Neural progenitor cell (in vitro differentiated cells): ENCODE results near the gene AKR1B1. TPM values are rescaled to one million over a fixed set of nuclear protein-coding genes. Genes with fewer than 3 reads are reported as not detected.

Experiments used
- DNase-seq: peaks from one replicate; pipeline ENCODE4 v3.0.0-alpha.2; 2016; ENCODE audit warnings: low spot score
- H2AFZ ChIP-seq: fragments of 200-600 bp; sonication (generic); replicated peaks from 2 replicates; pipeline ENCODE4 v1.6.1; 2016; ENCODE audit warnings: antibody characterized with exemption
- H3F3A ChIP-seq: fragments of 200-600 bp; sonication (generic); 2 replicates; pipeline ENCODE4 v1.6.1; 2016; ENCODE audit warnings: antibody characterized with exemption, low read depth
- H3K27ac ChIP-seq: fragments of 200-600 bp; sonication (generic); 2 replicates; pipeline ENCODE4 v1.5.1; 2016; ENCODE audit warnings: mild to moderate bottlenecking
- H3K27me3 ChIP-seq: fragments of 200-600 bp; sonication (generic); 2 replicates; pipeline ENCODE4 v1.6.1; 2016; ENCODE audit warnings: mild to moderate bottlenecking, moderate library complexity
- H3K36me3 ChIP-seq: fragments of 200-600 bp; sonication (generic); 2 replicates; pipeline ENCODE4 v1.5.1; 2016
- H3K4me1 ChIP-seq: fragments of 200-600 bp; sonication (generic); 2 replicates; pipeline ENCODE4 v1.6.1; 2016; ENCODE audit warnings: mixed run types
- H3K4me2 ChIP-seq: fragments of 200-600 bp; sonication (generic); 2 replicates; pipeline ENCODE4 v1.6.1; 2016
- H3K4me3 ChIP-seq: fragments of 200-600 bp; sonication (generic); 2 replicates; pipeline ENCODE4 v1.5.1; 2016
- H3K79me2 ChIP-seq: fragments of 200-600 bp; sonication (generic); 2 replicates; pipeline ENCODE4 v1.6.1; 2016; ENCODE audit warnings: low read depth
- H3K9ac ChIP-seq: fragments of 200-600 bp; sonication (generic); 2 replicates; pipeline ENCODE4 v1.6.1; 2016
- H3K9me3 ChIP-seq: fragments of 200-600 bp; sonication (generic); 2 replicates; pipeline ENCODE4 v1.5.1; 2016; ENCODE audit warnings: low read depth
- H4K20me1 ChIP-seq: fragments of 200-600 bp; sonication (generic); 2 replicates; pipeline ENCODE4 v1.6.1; 2016; ENCODE audit warnings: low read depth
- H3K27ac Mint-ChIP-seq: 3 replicates; pipeline ENCODE4 v1.8.0; 2021; ENCODE audit warnings: mixed read lengths
- H3K27me3 Mint-ChIP-seq: 2 replicates; pipeline ENCODE4 v1.8.0; 2022; ENCODE audit warnings: low read depth, mild to moderate bottlenecking, inconsistent platforms, moderate library complexity, mixed read lengths; ENCODE audit not compliant: insufficient read depth
- H3K36me3 Mint-ChIP-seq: 3 replicates; pipeline ENCODE4 v1.8.0; 2021; ENCODE audit warnings: mixed read lengths
- H3K4me1 Mint-ChIP-seq: 3 replicates; pipeline ENCODE4 v1.8.0; 2021; ENCODE audit warnings: mixed read lengths
- H3K4me3 Mint-ChIP-seq: 3 replicates; pipeline ENCODE4 v1.8.0; 2021; ENCODE audit warnings: mild to moderate bottlenecking, moderate library complexity, mixed read lengths
- H3K9me3 Mint-ChIP-seq: 3 replicates; pipeline ENCODE4 v1.8.0; 2020; ENCODE audit warnings: mixed read lengths
- EZH2 ChIP-seq: fragments of 200-600 bp; sonication (generic); IDR thresholded peaks from 2 replicates; pipeline ENCODE4 v1.6.1; 2017; ENCODE audit warnings: antibody characterized with exemption, mild to moderate bottlenecking, moderate library complexity
- EZH2phosphoT487 ChIP-seq: fragments of 200-600 bp; sonication (generic); IDR thresholded peaks from 2 replicates; pipeline ENCODE4 v1.6.1; 2017; ENCODE audit warnings: antibody characterized with exemption
- total RNA-seq: library from RNA; depleted of rRNA; stranded (reverse); fragments of >200 nt; gene quantifications from 2 replicates; pipeline ENCODE4 v1.2.3, GENCODE V29; 2015; ENCODE audit warnings: low replicate concordance
- TF ChIP-seq, protein P1 (sequence below): fragments of 200-600 bp; sonication (generic); IDR thresholded peaks from 2 replicates; pipeline ENCODE4 v1.5.1; 2017; ENCODE audit warnings: antibody characterized with exemption, mild to moderate bottlenecking

The AKR1B1 gene
- total RNA-seq, 1 donor from 2014 or later = 105 TPM

DNA sequence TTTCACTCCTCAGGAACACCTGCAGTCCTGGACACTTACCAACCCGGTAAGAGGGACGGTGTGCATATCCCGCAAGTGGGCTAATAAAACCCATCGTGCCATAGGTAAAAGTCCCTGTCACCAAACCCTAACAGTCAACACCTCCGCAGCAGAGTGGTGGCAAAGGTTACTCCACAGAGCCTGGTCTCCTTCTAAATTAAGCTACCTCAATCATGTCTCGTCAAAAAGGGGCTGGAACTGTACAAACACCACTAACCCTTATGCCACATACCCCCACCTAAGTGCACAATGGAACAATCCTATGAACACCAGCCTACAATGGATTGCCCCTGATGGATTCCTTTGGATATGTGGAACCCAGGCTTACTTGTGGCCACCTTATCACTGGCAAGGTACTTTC lies 9.6 kb upstream of the AKR1B1 start:
- Histone ChIP-seq H3K27me3 (no peaks in the 10 kb centered on the region), H3F3A (no peaks in the 10 kb centered on the region), H2AFZ (no peak overlapping the region), H3K4me3 (no peak overlapping the region), H3K36me3 (no peaks in the 10 kb centered on the region), H3K4me2 (no peak overlapping the region), H3K79me2 (no peaks in the 10 kb centered on the region), H3K4me1 (no peaks in the 10 kb centered on the region), H3K27ac (no peak overlapping the region), H3K9me3 (no peaks in the 10 kb centered on the region), H3K9ac (no peak overlapping the region), H4K20me1 (no peaks in the 10 kb centered on the region)
- H3K27me3 Mint-ChIP-seq = peaks cover 9% of the 10 kb centered on the region
- no peak for TF ChIP-seq EZH2phosphoT487
- no peak for TF ChIP-seq EZH2
- TF ChIP-seq, protein P1, sequence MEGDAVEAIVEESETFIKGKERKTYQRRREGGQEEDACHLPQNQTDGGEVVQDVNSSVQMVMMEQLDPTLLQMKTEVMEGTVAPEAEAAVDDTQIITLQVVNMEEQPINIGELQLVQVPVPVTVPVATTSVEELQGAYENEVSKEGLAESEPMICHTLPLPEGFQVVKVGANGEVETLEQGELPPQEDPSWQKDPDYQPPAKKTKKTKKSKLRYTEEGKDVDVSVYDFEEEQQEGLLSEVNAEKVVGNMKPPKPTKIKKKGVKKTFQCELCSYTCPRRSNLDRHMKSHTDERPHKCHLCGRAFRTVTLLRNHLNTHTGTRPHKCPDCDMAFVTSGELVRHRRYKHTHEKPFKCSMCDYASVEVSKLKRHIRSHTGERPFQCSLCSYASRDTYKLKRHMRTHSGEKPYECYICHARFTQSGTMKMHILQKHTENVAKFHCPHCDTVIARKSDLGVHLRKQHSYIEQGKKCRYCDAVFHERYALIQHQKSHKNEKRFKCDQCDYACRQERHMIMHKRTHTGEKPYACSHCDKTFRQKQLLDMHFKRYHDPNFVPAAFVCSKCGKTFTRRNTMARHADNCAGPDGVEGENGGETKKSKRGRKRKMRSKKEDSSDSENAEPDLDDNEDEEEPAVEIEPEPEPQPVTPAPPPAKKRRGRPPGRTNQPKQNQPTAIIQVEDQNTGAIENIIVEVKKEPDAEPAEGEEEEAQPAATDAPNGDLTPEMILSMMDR = no peak
- H3K9me3 Mint-ChIP-seq = peaks cover 22% of the 10 kb centered on the region
- no peak for DNase-seq
- H3K27ac Mint-ChIP-seq = no peak overlapping the region
- no peaks in the 10 kb centered on the region for H3K4me1 Mint-ChIP-seq
- peaks cover 4% of the 10 kb centered on the region for H3K36me3 Mint-ChIP-seq
- H3K4me3 Mint-ChIP-seq = no peak overlapping the region

- H3K79me2 ChIP-seq = no peaks in the 10 kb centered on the region
Observed at GRCh38 chr7:134468054-134468453, 9.2 kb upstream of the AKR1B1 start.

DNA sequence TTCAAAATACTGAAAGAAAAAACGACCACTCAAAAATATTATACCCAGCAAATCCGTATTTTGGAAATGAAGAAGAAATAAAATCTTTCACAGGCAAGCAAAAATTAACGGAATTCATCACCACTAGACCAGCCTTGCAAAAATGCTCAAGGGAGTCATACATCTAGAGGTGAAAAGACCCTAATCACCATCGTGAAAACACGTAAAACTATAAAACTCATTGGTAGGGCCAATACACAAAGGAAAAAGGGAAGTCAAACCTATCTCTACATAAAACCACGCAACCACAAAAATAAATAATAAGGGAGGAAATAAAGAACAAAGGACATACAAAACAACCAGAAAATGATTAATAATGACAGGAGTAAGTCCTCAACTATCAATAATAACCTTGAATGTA lies 6.6 kb upstream of the AKR1B1 start:
- H3K9me3 ChIP-seq = no peaks in the 10 kb centered on the region
- H3K4me1 ChIP-seq = no peaks in the 10 kb centered on the region
- peaks cover 2% of the 10 kb centered on the region for H3K27me3 ChIP-seq
- Mint-ChIP-seq H3K9me3 (peaks cover 19% of the 10 kb centered on the region), H3K27me3 (peaks cover 9% of the 10 kb centered on the region), H3K27ac (no peak overlapping the region), H3K4me1 (no peaks in the 10 kb centered on the region), H3K4me3 (no peak overlapping the region), H3K36me3 (peaks cover 4% of the 10 kb centered on the region)
- no peaks in the 10 kb centered on the region for H3K79me2 ChIP-seq
- no peaks in the 10 kb centered on the region for H3F3A ChIP-seq
- no peak overlapping the region for H3K4me3 ChIP-seq
- H3K4me2 ChIP-seq = no peak overlapping the region
- no peak for DNase-seq
- H4K20me1 ChIP-seq = no peaks in the 10 kb centered on the region
- no peaks in the 10 kb centered on the region for H3K36me3 ChIP-seq
- H2AFZ ChIP-seq = no peak overlapping the region
- H3K9ac ChIP-seq = no peak overlapping the region
- H3K27ac ChIP-seq = no peak overlapping the region
- TF ChIP-seq, protein P1 = no peak
- TF ChIP-seq EZH2 (no peak), EZH2phosphoT487 (no peak)

More at GRCh38 chr7:134468054-134468453, 9.2 kb upstream of the AKR1B1 start:
- H3F3A ChIP-seq = no peaks in the 10 kb centered on the region
- H3K27me3 ChIP-seq = no peaks in the 10 kb centered on the region
- no peaks in the 10 kb centered on the region for H3K9me3 ChIP-seq
- H3K4me3 ChIP-seq = no peak overlapping the region
- H3K27ac ChIP-seq = no peak overlapping the region
- no peaks in the 10 kb centered on the region for H4K20me1 ChIP-seq
- peaks cover 22% of the 10 kb centered on the region for H3K9me3 Mint-ChIP-seq
- H3K9ac ChIP-seq = no peak overlapping the region
- peaks cover 4% of the 10 kb centered on the region for H3K36me3 Mint-ChIP-seq
- no peak for DNase-seq
- H2AFZ ChIP-seq = no peak overlapping the region
- H3K27ac Mint-ChIP-seq = no peak overlapping the region
- no peaks in the 10 kb centered on the region for H3K4me1 ChIP-seq
- H3K36me3 ChIP-seq = no peaks in the 10 kb centered on the region
- no peaks in the 10 kb centered on the region for H3K4me1 Mint-ChIP-seq
- no peak overlapping the region for H3K4me3 Mint-ChIP-seq
- TF ChIP-seq EZH2phosphoT487 (no peak), EZH2 (no peak)
- TF ChIP-seq, protein P1 = no peak
- no peak overlapping the region for H3K4me2 ChIP-seq
- H3K27me3 Mint-ChIP-seq = peaks cover 9% of the 10 kb centered on the region
